Left lung (tissue), 10 donors: ENCODE data around the gene IRX3. TPM values are rescaled to one million over a fixed set of nuclear protein-coding genes. Genes with fewer than 3 reads are reported as not detected.

Experiments used
- ATAC-seq: fragments of 200-7000 bp; cut with Tn5 transposase; one replicate; pipeline ENCODE4 v1.9.1; 2020; ENCODE audit warnings: moderate library complexity
- DNase-seq, 4 donors: peaks; one replicate each; pipeline ENCODE4 v3.0.0-alpha.2; 2013 to 2020
- H3K27ac ChIP-seq, 2 donors: fragments of 200-600 bp; sonication (generic) in 1 of 2; one replicate each; pipeline versions ENCODE4 v1.5.0 to v1.8.0; 2020 to 2021
- H3K27me3 ChIP-seq, 2 donors: fragments of 200-600 bp; sonication (generic) in 1 of 2; one replicate each; pipeline versions ENCODE4 v1.5.0 to v1.8.0; 2020 to 2021
- H3K36me3 ChIP-seq, 2 donors: fragments of 200-600 bp; sonication (generic) in 1 of 2; one replicate each; pipeline versions ENCODE4 v1.5.0 to v1.8.0; 2020 to 2021
- H3K4me1 ChIP-seq, 2 donors: fragments of 200-600 bp; one replicate each; pipeline ENCODE4 v1.8.0; 2021
- H3K4me3 ChIP-seq, 2 donors: fragments of 200-600 bp; sonication (generic) in 1 of 2; one replicate each; pipeline versions ENCODE4 v1.5.0 to v1.8.0; 2020 to 2021; ENCODE audit warnings: mild to moderate bottlenecking in 1 of 2
- H3K9me3 ChIP-seq, 2 donors: fragments of 200-600 bp; sonication (generic) in 1 of 2; one replicate each; pipeline versions ENCODE4 v1.5.0 to v1.8.0; 2020 to 2021
- CTCF ChIP-seq, 2 donors: fragments of 200-600 bp; sonication (generic) in 1 of 2; IDR thresholded peaks; one replicate each; pipeline versions ENCODE4 v1.5.0 to v1.8.0; 2021; ENCODE audit warnings: antibody characterized with exemption in 2 of 2
- intact Hi-C, 2 donors: fragments of 100-400 bp; cut with DNase I; formaldehyde crosslinking; loops; one replicate each; pipeline versions ENCODE4 v1.11.2 to v1.14.2; 2022
- polyA plus RNA-seq, 6 donors: library from polyadenylated mRNA; unstranded; fragments of 120-200 nt; gene quantifications; one replicate each; pipeline ENCODE4 v1.2.1, GENCODE V29; 2013; ENCODE audit not compliant: insufficient read length in 6 of 6
- total RNA-seq, 2 donors: library from RNA; stranded (reverse); fragmentation: NEBNext Ultra II Directional; extraction: Animal tissue kit (Norgen Biotek cat#: 25700); gene quantifications; one replicate each; pipeline ENCODE4 v1.2.1, GENCODE V29; 2021
- donor health status: DM: no; HTN: yes; CAD: no.
- donor health status: DM: no; HTN: no; CAD: no.

Gene IRX3
- total and polyA plus RNA-seq, 8 donors = 40.7 to 76.2 (median 62.2) TPM

- Histone ChIP-seq H3K27ac (peak overlapping the region; percentile 75 to 87), H3K4me3 (peak overlapping the region; percentile 47 to 53), H3K27me3 (peaks cover 61 to 100% of the 10 kb centered on the region in 2 donors), H3K36me3 (no peaks in the 10 kb centered on the region), H3K9me3 (no peaks in the 10 kb centered on the region), H3K4me1 (peaks cover 0 to 39% of the 10 kb centered on the region in 2 donors)
- intact Hi-C loops = loop anchor here (2.0 to 10.0 kb wide), 2 partner anchors 649 kb away; partner anchors contain the start of gene IRX5 (in 1 of the 2)
- TF ChIP-seq CTCF (IDR thresholded peaks at IDR 0.05) = no peak
- no peak for ATAC-seq
- DNase-seq = peak in 1 of 4 donors; percentile 81
Measured at GRCh38 chr16:54285414-54286089, 1.0 kb downstream of the IRX3 start.

DNA sequence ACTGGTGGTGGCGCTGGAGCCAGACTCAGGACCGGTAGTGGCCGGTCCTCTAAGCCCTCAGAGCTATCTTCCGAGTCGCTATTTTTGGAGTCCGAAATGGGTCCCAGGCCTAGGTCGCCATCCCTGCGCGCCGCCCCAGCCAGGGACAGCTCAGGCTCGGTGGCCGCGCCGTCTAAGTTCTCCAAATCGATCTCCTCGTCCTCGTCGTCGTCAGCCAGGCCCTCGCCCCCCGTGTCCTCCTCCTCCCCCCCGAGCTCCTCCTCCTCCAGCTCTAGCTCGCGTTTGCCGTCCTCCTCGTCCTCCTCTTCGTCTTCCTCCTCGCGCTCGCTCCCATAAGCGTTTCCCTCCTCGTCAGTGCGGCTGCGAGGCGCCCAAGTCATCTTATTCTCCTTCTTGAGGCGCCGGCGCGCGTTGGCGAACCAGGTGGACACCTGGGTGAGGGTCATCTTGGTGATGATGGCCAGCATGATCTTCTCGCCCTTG, 1.6 kb downstream of the IRX3 start:
- Histone ChIP-seq H3K27ac (peak overlapping the region; percentile 75 to 87), H3K36me3 (no peaks in the 10 kb centered on the region), H3K27me3 (peaks cover 55 to 100% of the 10 kb centered on the region in 2 donors), H3K9me3 (no peaks in the 10 kb centered on the region), H3K4me1 (peaks cover 0 to 39% of the 10 kb centered on the region in 2 donors), H3K4me3 (peak overlapping the region; percentile 47 to 53)
- DNase-seq (peak in 1 of 4 donors; percentile 71), ATAC-seq (no peak)
- intact Hi-C loops = loop anchor here (2.0 to 10.0 kb wide), 2 partner anchors 650 kb away; partner anchors contain the start of gene IRX5 (in 1 of the 2)
- TF ChIP-seq CTCF (IDR thresholded peaks at IDR 0.05) = no peak

DNA sequence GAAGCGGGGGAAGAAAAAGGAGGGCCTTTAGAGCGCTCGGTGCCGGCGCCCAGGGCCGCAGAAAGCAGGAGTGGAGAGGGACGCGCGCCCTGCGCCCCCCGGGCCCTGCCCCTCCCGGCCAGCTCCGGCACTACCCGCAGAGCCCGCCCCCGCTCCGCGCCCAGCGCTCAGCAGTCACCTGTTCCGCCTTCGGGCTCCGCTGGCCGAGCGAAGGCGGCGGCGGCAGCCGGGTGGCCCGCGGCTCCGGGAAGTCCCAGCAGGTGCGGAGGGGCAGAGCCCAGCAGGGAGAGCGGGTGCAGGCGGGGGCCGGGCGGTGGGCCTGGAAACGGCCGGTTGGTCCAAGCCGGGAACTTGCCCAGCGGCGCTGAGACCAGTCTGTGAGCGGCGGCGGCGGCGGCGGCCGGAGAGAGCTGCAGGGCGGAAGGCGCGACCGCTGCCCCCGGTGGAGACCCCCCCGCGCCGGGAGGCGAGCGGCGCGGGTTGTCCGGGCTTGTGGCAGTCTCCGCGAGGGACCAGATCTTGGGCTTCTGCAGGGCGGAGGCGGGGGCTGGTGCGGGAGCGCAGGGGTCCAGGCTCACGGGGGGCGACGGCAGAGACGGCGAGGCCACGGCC, 2.2 kb downstream of the IRX3 start:
- peak in 1 of 4 donors; percentile 75 for DNase-seq
- TF ChIP-seq CTCF (IDR thresholded peaks at IDR 0.05) = no peak
- Histone ChIP-seq H3K27ac (peak overlapping the region; percentile 75 to 87), H3K9me3 (no peaks in the 10 kb centered on the region), H3K4me1 (peaks cover 0 to 39% of the 10 kb centered on the region in 2 donors), H3K36me3 (no peaks in the 10 kb centered on the region), H3K27me3 (peaks cover 52 to 100% of the 10 kb centered on the region in 2 donors), H3K4me3 (peak overlapping the region; percentile 47 to 53)
- intact Hi-C loops = loop anchor here (2.0 to 10.0 kb wide), 2 partner anchors 650 kb away; partner anchors contain the start of gene IRX5 (in 1 of the 2)
- no peak for ATAC-seq

DNA sequence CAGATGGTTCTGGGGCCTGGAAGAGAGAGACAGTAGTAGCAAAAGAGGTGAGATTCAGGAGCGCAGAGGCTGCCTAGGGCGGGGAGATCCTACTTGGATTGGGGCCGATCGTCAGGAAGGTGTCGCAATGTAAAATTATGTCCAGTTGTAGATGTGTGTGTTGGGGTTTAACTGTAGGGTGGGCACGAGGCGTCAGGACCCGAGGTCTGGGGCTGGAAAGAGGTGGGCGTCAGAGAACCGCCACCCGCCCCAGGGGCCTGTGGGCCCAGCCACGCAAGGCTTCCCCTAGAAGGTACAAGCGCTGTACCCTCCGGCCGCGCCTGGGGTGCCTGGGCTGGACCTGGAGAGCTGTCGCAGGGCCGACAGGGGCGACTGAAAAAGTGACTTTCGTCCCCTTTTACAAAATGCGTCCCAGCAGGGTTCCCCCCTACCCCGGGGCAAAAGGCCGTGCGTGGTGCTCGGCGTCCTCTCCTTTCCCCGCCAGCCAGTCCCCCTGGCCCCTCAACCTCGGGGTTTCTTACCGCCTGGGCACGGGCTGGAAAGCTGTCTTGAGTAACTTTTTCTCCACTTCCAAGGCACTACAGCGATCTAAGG, 2.8 kb downstream of the IRX3 start:
- intact Hi-C loops = loop anchor here (2.0 to 10.0 kb wide), 2 partner anchors 651 kb away; partner anchors contain the start of gene IRX5 (in 1 of the 2)
- TF ChIP-seq CTCF (IDR thresholded peaks at IDR 0.05) = no peak
- H3K9me3 ChIP-seq = no peaks in the 10 kb centered on the region
- peaks cover 46 to 100% of the 10 kb centered on the region in 2 donors for H3K27me3 ChIP-seq
- peak overlapping the region; percentile 47 to 53 for H3K4me3 ChIP-seq
- ATAC-seq = no peak
- no peaks in the 10 kb centered on the region for H3K36me3 ChIP-seq
- H3K4me1 ChIP-seq = peaks cover 0 to 39% of the 10 kb centered on the region in 2 donors
- peak overlapping the region; percentile 75 to 87 for H3K27ac ChIP-seq
- DNase-seq = peak in 1 of 4 donors; percentile 75
